PC-3 (cell line): ENCODE data around the gene ASCC2. TPM values are rescaled to one million over a fixed set of nuclear protein-coding genes. Genes with fewer than 3 reads are reported as not detected.

ENCODE experiments used
- ATAC-seq: fragments of 200-7000 bp; cut with Tn5 transposase; 2 replicates; pipeline ENCODE4 v1.9.1; 2020; ENCODE audit warnings: mild to moderate bottlenecking, moderate library complexity
- BruUV-seq: library from RNA; stranded (reverse); fragments of 400-500 nt; replicated peaks from 2 replicates; lab custom pipeline; 2021; lab: Mats Ljungman, UMichigan
- CTCF ChIA-PET: fragments of 300-600 bp; sonication (Branson Sonifier 250); formaldehyde crosslinking; loops from one replicate; lab custom pipeline; 2022; ENCODE audit warnings: antibody characterized with exemption; lab: Charles Lee
- POLR2A ChIA-PET: fragments of 300-600 bp; sonication (Branson Sonifier 250); formaldehyde crosslinking; loops from one replicate; lab custom pipeline; 2022; ENCODE audit warnings: antibody characterized with exemption; ENCODE audit not compliant: unreplicated experiment; lab: Charles Lee
- DNase-seq: peaks from one replicate; pipeline ENCODE4 v3.0.0-alpha.2; 2015
- H2AFZ ChIP-seq: fragments of 300-600 bp; sonication (generic); 2 replicates; pipeline ENCODE4 v1.6.0; 2016; ENCODE audit warnings: antibody characterized with exemption, low read length
- H3F3A ChIP-seq: fragments of 300-600 bp; sonication (generic); one replicate; pipeline ENCODE4 v1.6.0; 2017; ENCODE audit warnings: antibody characterized with exemption, low read length, control low read depth, mild to moderate bottlenecking; ENCODE audit not compliant: unreplicated experiment
- H3K27ac ChIP-seq: fragments of 300-600 bp; sonication (generic); 2 replicates; pipeline ENCODE4 v1.5.1; 2016; ENCODE audit warnings: mild to moderate bottlenecking, low read length
- H3K27me3 ChIP-seq: fragments of 300-600 bp; sonication (generic); 2 replicates; pipeline ENCODE4 v1.6.1; 2016; ENCODE audit warnings: low read length, mixed read lengths
- H3K36me3 ChIP-seq: fragments of 300-600 bp; sonication (generic); 2 replicates; pipeline ENCODE4 v1.6.1; 2016; ENCODE audit warnings: low read depth, mixed run types, low read length, mixed read lengths
- H3K4me1 ChIP-seq: fragments of 300-600 bp; sonication (generic); 2 replicates; pipeline ENCODE4 v1.5.1; 2016; ENCODE audit warnings: low read length; ENCODE audit not compliant: insufficient read depth
- H3K4me2 ChIP-seq: fragments of 300-600 bp; sonication (generic); 2 replicates; pipeline ENCODE4 v1.6.0; 2016; ENCODE audit warnings: low read length
- H3K4me3 ChIP-seq: fragments of 300-600 bp; sonication (generic); 2 replicates; pipeline ENCODE4 v1.5.1; 2016; ENCODE audit warnings: mild to moderate bottlenecking, low read length, mixed read lengths
- H3K79me2 ChIP-seq: fragments of 300-600 bp; sonication (generic); 2 replicates; pipeline ENCODE4 v1.6.1; 2017; ENCODE audit warnings: low read length, mixed read lengths
- H3K9ac ChIP-seq: fragments of 300-600 bp; sonication (generic); 2 replicates; pipeline ENCODE4 v1.6.0; 2016; ENCODE audit warnings: mild to moderate bottlenecking, low read length
- H3K9me2 ChIP-seq: fragments of 300-600 bp; sonication (generic); replicated peaks from 2 replicates; pipeline ENCODE4 v1.6.1; 2016; ENCODE audit warnings: mixed run types, low read length, mixed read lengths
- H3K9me3 ChIP-seq: fragments of 300-600 bp; sonication (generic); 2 replicates; pipeline ENCODE4 v1.6.1; 2016; ENCODE audit warnings: low read length, mixed read lengths
- H4K20me1 ChIP-seq: fragments of 300-600 bp; sonication (generic); 2 replicates; pipeline ENCODE4 v1.6.1; 2016; ENCODE audit warnings: low read length, mixed read lengths
- CTCF ChIP-seq: fragments of 300-600 bp; sonication (generic); conservative IDR thresholded peaks from 2 replicates; pipeline ENCODE4 v1.5.1; 2017; ENCODE audit warnings: antibody characterized with exemption, low read depth, mild to moderate bottlenecking, low read length
- EZH2 ChIP-seq: fragments of 300-600 bp; sonication (generic); IDR thresholded peaks from one replicate; pipeline ENCODE4 v1.6.1; 2017; ENCODE audit warnings: antibody characterized with exemption, mild to moderate bottlenecking, low read length; ENCODE audit not compliant: unreplicated experiment
- EZH2phosphoT487 ChIP-seq: fragments of 300-600 bp; sonication (generic); IDR thresholded peaks from 2 replicates; pipeline ENCODE4 v1.6.1; 2018; ENCODE audit warnings: mild to moderate bottlenecking, antibody characterized with exemption, low read length, borderline replicate concordance
- intact Hi-C: fragments of 100-400 bp; cut with micrococcal nuclease; formaldehyde crosslinking; loops from 2 replicates; pipeline ENCODE4 v1.9.0; 2023
- total RNA-seq: library from RNA; depleted of rRNA; stranded (reverse); fragments of >200 nt; gene quantifications from 2 replicates; pipeline ENCODE4 v1.2.3, GENCODE V29; 2014

The ASCC2 gene
- total RNA-seq, 1 experiment from 2014 or later, result 37.0 TPM

- ATAC-seq (peak; percentile 95), DNase-seq (peak; percentile 94)
- Histone ChIP-seq H3K27ac (peak overlapping the region; percentile 55), H3K27me3 (no peaks in the 10 kb centered on the region), H4K20me1 (no peaks in the 10 kb centered on the region), H2AFZ (no peak overlapping the region), H3K9me3 (no peaks in the 10 kb centered on the region), H3K4me2 (peak overlapping the region; percentile 33; the same call in 1 of the 2 replicates), H3K9me2 (no peaks in the 10 kb centered on the region), H3K4me3 (no peak overlapping the region), H3K9ac (no peak overlapping the region), H3K79me2 (no peaks in the 10 kb centered on the region), H3K36me3 (peaks cover 14% of the 10 kb centered on the region), H3K4me1 (peaks cover 15% of the 10 kb centered on the region), H3F3A (no peaks in the 10 kb centered on the region)
- ChIA-PET POLR2A (interaction anchor here (0.6 to 0.8 kb wide), 2 partner anchors 16 to 80 kb away, joined by 3 read pairs; partner anchors contain the start of gene ASCC2), CTCF (no interaction called here)
- TF ChIP-seq EZH2phosphoT487 (no peak), EZH2 (no peak), CTCF (no peak)
- intact Hi-C loops, result no loop called here
- no TSS peak for BruUV-seq
These were observed 16.6 kb downstream of the ASCC2 start for GRCh38 chr22:29821291-29822016.

- no peaks in the 10 kb centered on the region for H3K9me3 ChIP-seq
- intact Hi-C loops, result no loop called here
- peaks cover 15% of the 10 kb centered on the region for H3K4me1 ChIP-seq
- H3K4me3 ChIP-seq, result no peak overlapping the region
- ChIA-PET POLR2A (interaction anchor here (0.8 kb wide), 1 partner anchor 17 kb away, joined by 3 read pairs; the partner anchor contains the start of gene ASCC2), CTCF (no interaction called here)
- H2AFZ ChIP-seq, result no peak overlapping the region
- DNase-seq (no peak), ATAC-seq (no peak)
- H3K27ac ChIP-seq, result peak overlapping the region; percentile 55; the same call in 1 of the 2 replicates
- no peaks in the 10 kb centered on the region for H3K27me3 ChIP-seq
- no peaks in the 10 kb centered on the region for H3F3A ChIP-seq
- TF ChIP-seq EZH2 (no peak), CTCF (no peak), EZH2phosphoT487 (no peak)
- BruUV-seq, result no TSS peak
- H3K9ac ChIP-seq, result no peak overlapping the region
- no peaks in the 10 kb centered on the region for H3K79me2 ChIP-seq
- peak overlapping the region; percentile 33; the same call in 1 of the 2 replicates for H3K4me2 ChIP-seq
- no peaks in the 10 kb centered on the region for H3K9me2 ChIP-seq
- H3K36me3 ChIP-seq, result peaks cover 14% of the 10 kb centered on the region
- no peaks in the 10 kb centered on the region for H4K20me1 ChIP-seq
These were observed 17.1 kb downstream of the ASCC2 start for GRCh38 chr22:29820961-29821290.

GRCh38 chr22:29819501-29819900 is 18.6 kb downstream of the ASCC2 start:
- Histone ChIP-seq H3K27me3 (no peaks in the 10 kb centered on the region), H3K36me3 (peaks cover 14% of the 10 kb centered on the region), H3K4me1 (peaks cover 16% of the 10 kb centered on the region), H3K4me2 (no peak overlapping the region), H3K9me2 (no peaks in the 10 kb centered on the region), H3K27ac (no peak overlapping the region), H3K79me2 (no peaks in the 10 kb centered on the region), H4K20me1 (no peaks in the 10 kb centered on the region), H3K9me3 (no peaks in the 10 kb centered on the region), H2AFZ (no peak overlapping the region), H3F3A (no peaks in the 10 kb centered on the region), H3K9ac (no peak overlapping the region), H3K4me3 (no peak overlapping the region)
- POLR2A ChIA-PET, result no interaction called here
- intact Hi-C loops, result no loop called here
- CTCF ChIA-PET, result no interaction called here
- BruUV-seq, result no TSS peak
- no peak for ATAC-seq
- TF ChIP-seq CTCF (no peak), EZH2 (no peak), EZH2phosphoT487 (no peak)
- DNase-seq, result no peak
